Fibroblast of lung (primary cell): ENCODE data around the gene GAS2L1. TPM values are rescaled to one million over a fixed set of nuclear protein-coding genes. Genes with fewer than 3 reads are reported as not detected.
A peak's percentile ranks its signal among the peaks of the same experiment; 100 is the strongest.

Source experiments
- DNase-seq, 2 donors: peaks; one replicate each; pipeline versions ENCODE4 v3.0.0 to v3.0.0-alpha.2; 2010; ENCODE audit warnings: low read depth in 2 of 2
- H2AFZ ChIP-seq: 2 replicates; pipeline ENCODE4 v1.5.1; 2012; ENCODE audit warnings: low read length, control low read depth, inconsistent platforms
- H3K27ac ChIP-seq: 2 replicates; pipeline ENCODE4 v1.5.1; 2011; ENCODE audit warnings: low read length, control low read depth; ENCODE audit not compliant: insufficient read depth
- H3K27me3 ChIP-seq: 2 replicates; pipeline ENCODE4 v1.5.1; 2011; ENCODE audit warnings: mild to moderate bottlenecking, low read length; ENCODE audit not compliant: control insufficient read depth, insufficient read depth
- H3K36me3 ChIP-seq: 2 replicates; pipeline ENCODE4 v1.5.1; 2011; ENCODE audit warnings: low read length; ENCODE audit not compliant: control insufficient read depth, insufficient read depth
- H3K4me1 ChIP-seq: 2 replicates; pipeline ENCODE4 v1.5.1; 2011; ENCODE audit warnings: low read length; ENCODE audit not compliant: control insufficient read depth, insufficient read depth; ENCODE audit errors: extremely low read depth
- H3K4me2 ChIP-seq: 2 replicates; pipeline ENCODE4 v1.5.1; 2011; ENCODE audit warnings: low read length, control low read depth; ENCODE audit not compliant: insufficient read depth; ENCODE audit errors: extremely low read depth
- H3K4me3 ChIP-seq, 4 experiments: fragments of 200-600 bp in 1 of 4; sonication (generic) in 1 of 4; replicated peaks in 1 of 4; 2 replicates each; pipeline ENCODE4 v1.5.1; 2011 to 2016; ENCODE audit warnings: low read length in 4 of 4, low read depth in 3 of 4, mild to moderate bottlenecking in 3 of 4, control low read depth in 2 of 4, inconsistent platforms in 1 of 4, mixed read lengths in 1 of 4; ENCODE audit not compliant: insufficient read depth in 1 of 4; ENCODE audit errors: control extremely low read depth in 1 of 4
- H3K79me2 ChIP-seq: 2 replicates; pipeline ENCODE4 v1.5.1; 2012; ENCODE audit warnings: mild to moderate bottlenecking, low read length, inconsistent platforms; ENCODE audit not compliant: control insufficient read depth, insufficient read depth
- H3K9ac ChIP-seq: 2 replicates; pipeline ENCODE4 v1.5.1; 2011; ENCODE audit warnings: mild to moderate bottlenecking, low read length, control low read depth; ENCODE audit not compliant: insufficient read depth
- H3K9me3 ChIP-seq: 2 replicates; pipeline ENCODE4 v1.5.1; 2012; ENCODE audit warnings: low read depth, low read length; ENCODE audit not compliant: control insufficient read depth, insufficient read depth
- H4K20me1 ChIP-seq: 2 replicates; pipeline ENCODE4 v1.5.1; 2011; ENCODE audit warnings: low read length; ENCODE audit not compliant: control insufficient read depth, insufficient read depth; ENCODE audit errors: extremely low read depth
- CTCF ChIP-seq, 2 donors: IDR thresholded peaks in 1 of 2; conservative IDR thresholded peaks in 1 of 2; 1 replicate in 1 of 2; 2 replicates in 1 of 2; pipeline ENCODE4 v1.5.1; 2011 to 2012; ENCODE audit warnings: low read length in 2 of 2, control low read depth in 1 of 2, inconsistent platforms in 1 of 2, low read depth in 1 of 2, mild to moderate bottlenecking in 1 of 2
- EZH2 ChIP-seq: IDR thresholded peaks from 2 replicates; pipeline ENCODE4 v1.5.1; 2012; ENCODE audit warnings: low read length, control low read depth, mild to moderate bottlenecking; ENCODE audit errors: missing control alignments
- polyA plus RNA-seq, 2 donors: library from polyadenylated mRNA; depleted of rRNA in 1 of 2; stranded (reverse) in 1 of 2; unstranded in 1 of 2; fragments of >200 nt; gene quantifications; 2 replicates each; pipeline ENCODE4 v1.2.1, GENCODE V29; 2011 to 2012; ENCODE audit warnings: missing spikeins in 1 of 2
- total RNA-seq: library from RNA; depleted of rRNA; stranded (reverse); fragments of >200 nt; gene quantifications from 2 replicates; pipeline ENCODE4 v1.2.1, GENCODE V29; 2014

Gene GAS2L1
- total and polyA plus RNA-seq, 2 donors (not counting 1 experiment from before 2014, with no cell fraction given), result 5.4 to 8.9 TPM

- TF ChIP-seq CTCF (conservative IDR thresholded peaks at IDR 0.05 in 1 of 2, IDR thresholded peaks at IDR 0.05 in 1 of 2; ENCODE audit: low read depth in 1 of 2, low read length in 2 of 2) (peak; percentile 42 to 48), EZH2 (no peak)
- H3K27me3 ChIP-seq, result peaks cover 34% of the 10 kb centered on the region
Observed at GRCh38 chr22:29313126-29313575, 6.7 kb downstream of the GAS2L1 start.

GRCh38 chr22:29313576-29314466, 7.4 kb downstream of the GAS2L1 start:
- Histone ChIP-seq H3K79me2 (peaks cover 4% of the 10 kb centered on the region), H3K4me2 (no peak overlapping the region), H3K4me3 (no peak overlapping the region), H3K9ac (no peak overlapping the region), H4K20me1 (no peaks in the 10 kb centered on the region), H3K27ac (no peak overlapping the region), H2AFZ (no peak overlapping the region), H3K9me3 (no peaks in the 10 kb centered on the region), H3K27me3 (peaks cover 34% of the 10 kb centered on the region), H3K4me1 (peaks cover 10% of the 10 kb centered on the region), H3K36me3 (peaks cover 8% of the 10 kb centered on the region)
- DNase-seq, result no peak
- no peak for TF ChIP-seq CTCF (conservative IDR thresholded peaks at IDR 0.05 in 1 of 2, IDR thresholded peaks at IDR 0.05 in 1 of 2; ENCODE audit: low read depth in 1 of 2, low read length in 2 of 2)
- peak; percentile 14 for TF ChIP-seq EZH2

More at GRCh38 chr22:29313126-29313575, 6.7 kb downstream of the GAS2L1 start:
- H3K4me1 ChIP-seq, result peaks cover 16% of the 10 kb centered on the region
- no peak overlapping the region for H3K9ac ChIP-seq
- H3K4me2 ChIP-seq, result no peak overlapping the region
- H3K79me2 ChIP-seq, result peaks cover 7% of the 10 kb centered on the region
- H3K4me3 ChIP-seq, result no peak overlapping the region
- H4K20me1 ChIP-seq, result no peaks in the 10 kb centered on the region
- H3K9me3 ChIP-seq, result no peaks in the 10 kb centered on the region
- peaks cover 8% of the 10 kb centered on the region for H3K36me3 ChIP-seq
- H3K27ac ChIP-seq, result no peak overlapping the region
- peak in 1 of 2 donors; percentile 47 for DNase-seq
- no peak overlapping the region for H2AFZ ChIP-seq

- Histone ChIP-seq H4K20me1 (no peaks in the 10 kb centered on the region), H3K9ac (no peak overlapping the region), H3K27me3 (peaks cover 34% of the 10 kb centered on the region), H3K4me1 (peaks cover 9% of the 10 kb centered on the region), H3K36me3 (peaks cover 8% of the 10 kb centered on the region), H3K9me3 (no peaks in the 10 kb centered on the region), H3K27ac (no peak overlapping the region), H3K4me2 (no peak overlapping the region), H2AFZ (no peak overlapping the region), H3K79me2 (peaks cover 2% of the 10 kb centered on the region), H3K4me3 (no peak overlapping the region)
- DNase-seq, result no peak
- TF ChIP-seq EZH2 (peak; percentile 88), CTCF (conservative IDR thresholded peaks at IDR 0.05 in 1 of 2, IDR thresholded peaks at IDR 0.05 in 1 of 2; ENCODE audit: low read depth in 1 of 2, low read length in 2 of 2) (no peak)
Observed at GRCh38 chr22:29314537-29315285, 8.3 kb downstream of the GAS2L1 start.
